Measurements from ENCODE around the gene C5orf63. TPM values are rescaled to one million over a fixed set of nuclear protein-coding genes. Genes with fewer than 3 reads are reported as not detected.
"Not testable (repeated sequence)": the region's sequence is repeated elsewhere in the genome, so short reads cannot be mapped to it uniquely, and the experiment has no call there.

Gene C5orf63
- total RNA-seq, 6 experiments from 2014 or later: 1.9 to 6.2 (median 3.7) TPM

- no peaks in the 10 kb centered on the region for H3K9me3 ChIP-seq
- no peak for TF ChIP-seq POLR2A (IDR thresholded peaks at IDR 0.05)
- peaks cover 0 to 9% (median 1%) of the 10 kb centered on the region in 4 donors for H3K4me1 ChIP-seq
- ATAC-seq (no peak), DNase-seq (no peak)
- no peaks in the 10 kb centered on the region for H3K36me3 ChIP-seq
- intact Hi-C loops (cut with DNase I): no loop called here
- H3K27ac ChIP-seq: no peak overlapping the region
- no peak overlapping the region for H3K4me3 ChIP-seq
- WGBS (ENCODE audit: insufficient coverage, low coverage, low lambda C conversion rate, missing lambda C conversion rate): 100% methylated on average over 1 of the region's 1 CpG
- no peaks in the 10 kb centered on the region for H3K27me3 ChIP-seq
Measured at GRCh38 chr5:127027539-127027938, 45.8 kb downstream of the C5orf63 start.

GRCh38 chr5:127026166-127026565, 47.1 kb downstream of the C5orf63 start:
- TF ChIP-seq POLR2A (IDR thresholded peaks at IDR 0.05) (no peak), CTCF (IDR thresholded peaks at IDR 0.05) (no peak)
- Histone ChIP-seq H3K4me3 (no peak overlapping the region), H3K9me3 (no peaks in the 10 kb centered on the region), H3K27me3 (no peaks in the 10 kb centered on the region), H3K4me1 (peaks cover 0 to 9% (median 1%) of the 10 kb centered on the region in 4 donors), H3K27ac (no peak overlapping the region), H3K36me3 (no peaks in the 10 kb centered on the region)
- 100% methylated on average over 2 of the region's 2 CpGs for WGBS (ENCODE audit: insufficient coverage, low coverage, low lambda C conversion rate, missing lambda C conversion rate)
- no peak for ATAC-seq
- DNase-seq: no peak
- intact Hi-C loops (cut with DNase I): no loop called here

- intact Hi-C loops (cut with DNase I): no loop called here
- H3K27me3 ChIP-seq: no peaks in the 10 kb centered on the region
- no peaks in the 10 kb centered on the region for H3K36me3 ChIP-seq
- ATAC-seq (no peak), DNase-seq (no peak)
- peaks cover 0 to 9% (median 1%) of the 10 kb centered on the region in 4 donors for H3K4me1 ChIP-seq
- TF ChIP-seq CTCF (IDR thresholded peaks at IDR 0.05) (no peak), POLR2A (IDR thresholded peaks at IDR 0.05) (no peak)
- H3K4me3 ChIP-seq: no peak overlapping the region
- H3K9me3 ChIP-seq: no peaks in the 10 kb centered on the region
- WGBS (ENCODE audit: insufficient coverage, low coverage, low lambda C conversion rate, missing lambda C conversion rate): 57% methylated on average over 1 of the region's 1 CpG
- H3K27ac ChIP-seq: no peak overlapping the region
Measured at GRCh38 chr5:127025467-127025866, 47.8 kb downstream of the C5orf63 start.

- Histone ChIP-seq H3K9me3 (no peaks in the 10 kb centered on the region), H3K4me1 (peaks cover 0 to 9% (median 1%) of the 10 kb centered on the region in 4 donors), H3K36me3 (no peaks in the 10 kb centered on the region), H3K4me3 (no peak overlapping the region), H3K27ac (no peak overlapping the region), H3K27me3 (no peaks in the 10 kb centered on the region)
- intact Hi-C loops (cut with DNase I): no loop called here
- ATAC-seq: no peak
- TF ChIP-seq POLR2A (IDR thresholded peaks at IDR 0.05) (no peak), CTCF (IDR thresholded peaks at IDR 0.05) (no peak)
- 85% methylated on average over 4 of the region's 4 CpGs for WGBS (ENCODE audit: insufficient coverage, low coverage, low lambda C conversion rate, missing lambda C conversion rate)
- DNase-seq: no peak
Measured at GRCh38 chr5:127024821-127025220, 48.5 kb downstream of the C5orf63 start.

GRCh38 chr5:127023552-127024191, 49.6 kb downstream of the C5orf63 start:
- ATAC-seq; H3K4me3 ChIP-seq; H3K27me3 ChIP-seq; intact Hi-C loops (cut with DNase I); H3K4me1 ChIP-seq; H3K9me3 ChIP-seq; DNase-seq; H3K27ac ChIP-seq; H3K36me3 ChIP-seq: not testable (repeated sequence)
- 93% methylated on average over 7 of the region's 7 CpGs for WGBS (ENCODE audit: insufficient coverage, low coverage, low lambda C conversion rate, missing lambda C conversion rate)

All from right lobe of liver (tissue), 6 donors.